HL-60 (cell line): ENCODE measurements around the gene SLC38A1.
"Not testable (repeated sequence)": the region's sequence is repeated elsewhere in the genome, so short reads cannot be mapped to it uniquely, and the experiment has no call there.

Experiments
- GABPA ChIP-seq: IDR thresholded peaks from 2 replicates; pipeline ENCODE4 v1.6.1; 2012; ENCODE audit warnings: low read depth
- POLR2AphosphoS5 ChIP-seq: IDR thresholded peaks from 2 replicates; pipeline ENCODE4 v1.6.1; 2012; ENCODE audit warnings: low read depth
- TF ChIP-seq, protein P1 (sequence below): IDR thresholded peaks from one replicate; pipeline ENCODE4 v1.5.1; 2011; ENCODE audit warnings: low read length, control low read depth, inconsistent platforms; ENCODE audit not compliant: insufficient read depth
- TF ChIP-seq, protein P2 (sequence below): IDR thresholded peaks from 2 replicates; pipeline ENCODE4 v1.6.1; 2012; ENCODE audit warnings: low read depth; ENCODE audit not compliant: insufficient replicate concordance

DNA sequence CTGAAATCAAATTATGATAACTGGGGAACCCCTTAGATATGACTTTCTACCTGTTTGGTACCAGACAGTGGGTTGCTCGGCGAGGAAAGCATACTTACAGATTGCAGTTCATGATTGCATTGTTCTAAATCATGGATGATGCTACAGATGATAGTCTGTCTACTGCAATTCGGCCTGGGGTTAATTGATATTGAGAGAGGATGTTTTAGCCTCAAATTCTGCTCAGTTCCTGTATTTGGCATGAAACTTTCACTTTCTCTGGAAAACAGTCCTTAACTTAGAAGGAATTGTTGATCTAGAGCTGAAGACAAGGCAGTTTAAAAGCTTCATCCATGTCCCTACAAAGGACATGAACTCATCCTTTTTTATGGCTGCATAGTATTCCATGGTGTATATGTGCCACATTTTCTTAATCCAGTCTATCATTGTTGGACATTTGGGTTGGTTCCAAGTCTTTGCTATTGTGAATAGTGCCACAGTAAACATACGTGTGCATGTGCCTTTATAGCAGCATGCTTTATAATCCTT, 106.2 kb downstream of the SLC38A1 start:
- TF ChIP-seq, protein P1, sequence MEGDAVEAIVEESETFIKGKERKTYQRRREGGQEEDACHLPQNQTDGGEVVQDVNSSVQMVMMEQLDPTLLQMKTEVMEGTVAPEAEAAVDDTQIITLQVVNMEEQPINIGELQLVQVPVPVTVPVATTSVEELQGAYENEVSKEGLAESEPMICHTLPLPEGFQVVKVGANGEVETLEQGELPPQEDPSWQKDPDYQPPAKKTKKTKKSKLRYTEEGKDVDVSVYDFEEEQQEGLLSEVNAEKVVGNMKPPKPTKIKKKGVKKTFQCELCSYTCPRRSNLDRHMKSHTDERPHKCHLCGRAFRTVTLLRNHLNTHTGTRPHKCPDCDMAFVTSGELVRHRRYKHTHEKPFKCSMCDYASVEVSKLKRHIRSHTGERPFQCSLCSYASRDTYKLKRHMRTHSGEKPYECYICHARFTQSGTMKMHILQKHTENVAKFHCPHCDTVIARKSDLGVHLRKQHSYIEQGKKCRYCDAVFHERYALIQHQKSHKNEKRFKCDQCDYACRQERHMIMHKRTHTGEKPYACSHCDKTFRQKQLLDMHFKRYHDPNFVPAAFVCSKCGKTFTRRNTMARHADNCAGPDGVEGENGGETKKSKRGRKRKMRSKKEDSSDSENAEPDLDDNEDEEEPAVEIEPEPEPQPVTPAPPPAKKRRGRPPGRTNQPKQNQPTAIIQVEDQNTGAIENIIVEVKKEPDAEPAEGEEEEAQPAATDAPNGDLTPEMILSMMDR, result not testable (repeated sequence)
- TF ChIP-seq, protein P2, sequence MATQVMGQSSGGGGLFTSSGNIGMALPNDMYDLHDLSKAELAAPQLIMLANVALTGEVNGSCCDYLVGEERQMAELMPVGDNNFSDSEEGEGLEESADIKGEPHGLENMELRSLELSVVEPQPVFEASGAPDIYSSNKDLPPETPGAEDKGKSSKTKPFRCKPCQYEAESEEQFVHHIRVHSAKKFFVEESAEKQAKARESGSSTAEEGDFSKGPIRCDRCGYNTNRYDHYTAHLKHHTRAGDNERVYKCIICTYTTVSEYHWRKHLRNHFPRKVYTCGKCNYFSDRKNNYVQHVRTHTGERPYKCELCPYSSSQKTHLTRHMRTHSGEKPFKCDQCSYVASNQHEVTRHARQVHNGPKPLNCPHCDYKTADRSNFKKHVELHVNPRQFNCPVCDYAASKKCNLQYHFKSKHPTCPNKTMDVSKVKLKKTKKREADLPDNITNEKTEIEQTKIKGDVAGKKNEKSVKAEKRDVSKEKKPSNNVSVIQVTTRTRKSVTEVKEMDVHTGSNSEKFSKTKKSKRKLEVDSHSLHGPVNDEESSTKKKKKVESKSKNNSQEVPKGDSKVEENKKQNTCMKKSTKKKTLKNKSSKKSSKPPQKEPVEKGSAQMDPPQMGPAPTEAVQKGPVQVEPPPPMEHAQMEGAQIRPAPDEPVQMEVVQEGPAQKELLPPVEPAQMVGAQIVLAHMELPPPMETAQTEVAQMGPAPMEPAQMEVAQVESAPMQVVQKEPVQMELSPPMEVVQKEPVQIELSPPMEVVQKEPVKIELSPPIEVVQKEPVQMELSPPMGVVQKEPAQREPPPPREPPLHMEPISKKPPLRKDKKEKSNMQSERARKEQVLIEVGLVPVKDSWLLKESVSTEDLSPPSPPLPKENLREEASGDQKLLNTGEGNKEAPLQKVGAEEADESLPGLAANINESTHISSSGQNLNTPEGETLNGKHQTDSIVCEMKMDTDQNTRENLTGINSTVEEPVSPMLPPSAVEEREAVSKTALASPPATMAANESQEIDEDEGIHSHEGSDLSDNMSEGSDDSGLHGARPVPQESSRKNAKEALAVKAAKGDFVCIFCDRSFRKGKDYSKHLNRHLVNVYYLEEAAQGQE, result not testable (repeated sequence)
- not testable (repeated sequence) for TF ChIP-seq GABPA, POLR2AphosphoS5
